OCI-LY1 (cell line): ENCODE results near the gene SLC7A14.
A peak's percentile ranks its signal among the peaks of the same experiment; 100 is the strongest.

ENCODE experiments used
- H2AFZ ChIP-seq: fragments of 200-600 bp; sonication (generic), shearing (Covaris generic); 2 replicates; pipeline ENCODE4 v1.6.0; 2014; ENCODE audit warnings: antibody characterized with exemption, mild to moderate bottlenecking, low read length
- H3F3A ChIP-seq: fragments of 200-600 bp; sonication (generic), shearing (Covaris generic); 2 replicates; pipeline ENCODE4 v1.6.0; 2014; ENCODE audit warnings: mild to moderate bottlenecking, antibody characterized with exemption, low read length, moderate library complexity; ENCODE audit not compliant: insufficient read depth
- H3K27ac ChIP-seq: fragments of 200-600 bp; sonication (generic); 2 replicates; pipeline ENCODE4 v1.5.1; 2014; ENCODE audit warnings: low read length, mixed run types, mild to moderate bottlenecking, low read depth; ENCODE audit not compliant: poor library complexity, severe bottlenecking
- H3K27me3 ChIP-seq: fragments of 200-600 bp; sonication (generic); 2 replicates; pipeline ENCODE4 v1.6.0; 2014; ENCODE audit warnings: antibody characterized with exemption, mild to moderate bottlenecking, low read length, moderate library complexity; ENCODE audit not compliant: insufficient read depth
- H3K36me3 ChIP-seq: fragments of 200-600 bp; sonication (generic); 2 replicates; pipeline ENCODE4 v1.6.1; 2014; ENCODE audit warnings: mild to moderate bottlenecking, antibody characterized with exemption, low read length, moderate library complexity, mixed read lengths; ENCODE audit not compliant: insufficient read depth
- H3K4me1 ChIP-seq: fragments of 200-600 bp; sonication (generic); 2 replicates; pipeline ENCODE4 v1.5.1; 2014; ENCODE audit warnings: mild to moderate bottlenecking, low read length, moderate library complexity; ENCODE audit not compliant: insufficient read depth, severe bottlenecking
- H3K4me2 ChIP-seq: fragments of 200-600 bp; sonication (generic), shearing (Covaris generic); 2 replicates; pipeline ENCODE4 v1.6.1; 2014; ENCODE audit warnings: low read length
- H3K4me3 ChIP-seq: fragments of 200-600 bp; sonication (generic); 2 replicates; pipeline ENCODE4 v1.5.1; 2014; ENCODE audit warnings: low read length, low read depth, mild to moderate bottlenecking, mixed read lengths; ENCODE audit not compliant: poor library complexity, severe bottlenecking
- H3K79me2 ChIP-seq: fragments of 200-600 bp; shearing (Covaris generic); 2 replicates; pipeline ENCODE4 v1.6.1; 2016; ENCODE audit warnings: mixed run types, low read length, mixed read lengths; ENCODE audit not compliant: insufficient read depth
- H3K9ac ChIP-seq: fragments of 200-600 bp; sonication (generic), shearing (Covaris generic); 2 replicates; pipeline ENCODE4 v1.6.1; 2014; ENCODE audit warnings: mild to moderate bottlenecking, low read length, mixed read lengths
- H3K9me2 ChIP-seq: fragments of 200-600 bp; sonication (generic), shearing (Covaris generic); 2 replicates; pipeline ENCODE4 v1.6.1; 2014; ENCODE audit warnings: low read depth, mild to moderate bottlenecking, low read length, mixed read lengths
- H3K9me3 ChIP-seq: fragments of 200-600 bp; shearing (Covaris generic); 2 replicates; pipeline ENCODE4 v1.6.1; 2014; ENCODE audit warnings: low read length, mixed read lengths
- H4K20me1 ChIP-seq: fragments of 200-600 bp; sonication (generic), shearing (Covaris generic); 2 replicates; pipeline ENCODE4 v1.6.0; 2016; ENCODE audit warnings: mild to moderate bottlenecking, low read length; ENCODE audit not compliant: insufficient read depth
- CTCF ChIP-seq: fragments of 200-600 bp; sonication (generic), shearing (Covaris generic); IDR thresholded peaks from 2 replicates; pipeline ENCODE4 v1.5.1; 2017; ENCODE audit warnings: mild to moderate bottlenecking, antibody characterized with exemption, low read length, moderate library complexity, mixed read lengths
- EZH2 ChIP-seq: fragments of 200-600 bp; sonication (generic), shearing (Covaris generic); IDR thresholded peaks from 2 replicates; pipeline ENCODE4 v1.8.0; 2017; ENCODE audit warnings: borderline replicate concordance, mixed run types, mild to moderate bottlenecking, antibody characterized with exemption, low read length, moderate library complexity, mixed read lengths

SLC7A14 gene

GRCh38 chr3:170417090-170417489, 168.8 kb downstream of the SLC7A14 start:
- Histone ChIP-seq H4K20me1 (no peaks in the 10 kb centered on the region), H3K27ac (no peak overlapping the region), H3K4me1 (no peaks in the 10 kb centered on the region), H2AFZ (no peak overlapping the region), H3K4me3 (no peak overlapping the region), H3K9me2 (no peaks in the 10 kb centered on the region), H3K9me3 (no peaks in the 10 kb centered on the region), H3K36me3 (no peaks in the 10 kb centered on the region), H3K79me2 (no peaks in the 10 kb centered on the region), H3F3A (no peaks in the 10 kb centered on the region), H3K27me3 (no peaks in the 10 kb centered on the region), H3K4me2 (no peak overlapping the region), H3K9ac (no peak overlapping the region)
- TF ChIP-seq EZH2 = no peak

GRCh38 chr3:170414202-170414663, 171.6 kb downstream of the SLC7A14 start:
- H3F3A ChIP-seq = no peaks in the 10 kb centered on the region
- no peaks in the 10 kb centered on the region for H3K9me3 ChIP-seq
- H3K27me3 ChIP-seq = no peaks in the 10 kb centered on the region
- peak; percentile 99 for TF ChIP-seq CTCF
- TF ChIP-seq EZH2 = no peak
- H3K4me1 ChIP-seq = peaks cover 2% of the 10 kb centered on the region
- H3K36me3 ChIP-seq = no peaks in the 10 kb centered on the region
- no peaks in the 10 kb centered on the region for H3K9me2 ChIP-seq
- no peak overlapping the region for H3K9ac ChIP-seq
- H3K4me2 ChIP-seq = no peak overlapping the region
- H4K20me1 ChIP-seq = no peaks in the 10 kb centered on the region
- H3K4me3 ChIP-seq = no peak overlapping the region
- H3K27ac ChIP-seq = no peak overlapping the region
- no peak overlapping the region for H2AFZ ChIP-seq
- H3K79me2 ChIP-seq = no peaks in the 10 kb centered on the region

GRCh38 chr3:170413291-170413690, 172.6 kb downstream of the SLC7A14 start:
- H3F3A ChIP-seq = no peaks in the 10 kb centered on the region
- TF ChIP-seq EZH2 (no peak), CTCF (no peak)
- no peak overlapping the region for H2AFZ ChIP-seq
- H3K27ac ChIP-seq = no peak overlapping the region
- no peaks in the 10 kb centered on the region for H4K20me1 ChIP-seq
- H3K4me3 ChIP-seq = no peak overlapping the region
- H3K4me1 ChIP-seq = peaks cover 3% of the 10 kb centered on the region
- no peak overlapping the region for H3K9ac ChIP-seq
- no peak overlapping the region for H3K4me2 ChIP-seq
- H3K9me3 ChIP-seq = no peaks in the 10 kb centered on the region
- H3K79me2 ChIP-seq = no peaks in the 10 kb centered on the region
- H3K9me2 ChIP-seq = no peaks in the 10 kb centered on the region
- H3K27me3 ChIP-seq = no peaks in the 10 kb centered on the region
- H3K36me3 ChIP-seq = no peaks in the 10 kb centered on the region

GRCh38 chr3:170410428-170411029, 175.3 kb downstream of the SLC7A14 start:
- Histone ChIP-seq H2AFZ (no peak overlapping the region), H3K4me1 (peaks cover 3% of the 10 kb centered on the region), H3K4me3 (no peak overlapping the region), H3K27ac (no peak overlapping the region), H3K79me2 (no peaks in the 10 kb centered on the region), H3K36me3 (no peaks in the 10 kb centered on the region), H3K9me3 (no peaks in the 10 kb centered on the region), H4K20me1 (no peaks in the 10 kb centered on the region), H3K9ac (no peak overlapping the region), H3K27me3 (no peaks in the 10 kb centered on the region), H3K4me2 (no peak overlapping the region), H3K9me2 (no peaks in the 10 kb centered on the region), H3F3A (no peaks in the 10 kb centered on the region)
- no peak for TF ChIP-seq EZH2
- peak; percentile 75 for TF ChIP-seq CTCF
